SK-N-MC (cell line): ENCODE data around the gene GCG.

Source experiments
- DNase-seq: peaks from one replicate; pipeline ENCODE4 v3.0.0-alpha.2; 2011; ENCODE audit warnings: low read depth, low spot score
- H3K27ac ChIP-seq: fragments of 200-600 bp; sonication (generic); 2 replicates; pipeline ENCODE4 v1.5.1; 2016; ENCODE audit warnings: mixed run types
- H3K36me3 ChIP-seq: fragments of 200-600 bp; sonication (generic); 2 replicates; pipeline ENCODE4 v1.6.1; 2017; ENCODE audit warnings: antibody characterized with exemption, low read length, mixed read lengths; ENCODE audit not compliant: insufficient read depth
- H3K4me3 ChIP-seq: fragments of 200-600 bp; sonication (generic); 2 replicates; pipeline ENCODE4 v1.5.1; 2016
- H3K9ac ChIP-seq: fragments of 200-600 bp; sonication (generic); 2 replicates; pipeline ENCODE4 v1.8.0; 2017; ENCODE audit warnings: mixed run types, mixed read lengths; ENCODE audit not compliant: insufficient read length
- H3K9me3 ChIP-seq: fragments of 200-600 bp; sonication (generic); 2 replicates; pipeline ENCODE4 v1.6.1; 2017; ENCODE audit warnings: low read depth, mild to moderate bottlenecking, antibody characterized with exemption, low read length, moderate library complexity, mixed read lengths
- EZH2 ChIP-seq: fragments of 200-600 bp; sonication (generic); IDR thresholded peaks from one replicate; pipeline ENCODE4 v1.6.1; 2017; ENCODE audit warnings: antibody characterized with exemption
- FOXP2 ChIP-seq: optimal IDR thresholded peaks from 2 replicates; pipeline ENCODE3; 2011; ENCODE audit warnings: mild to moderate bottlenecking, moderate library complexity; ENCODE audit not compliant: insufficient read depth; ENCODE audit errors: extremely low read length, control extremely low read depth
- POLR2AphosphoS5 ChIP-seq: IDR thresholded peaks from 2 replicates; pipeline ENCODE4 v1.6.1; 2012; ENCODE audit warnings: mild to moderate bottlenecking, low read depth, low read length, borderline replicate concordance

Gene GCG

GRCh38 chr2:162184821-162185450 lies 32.9 kb upstream of the GCG start:
- Histone ChIP-seq H3K9me3 (no peaks in the 10 kb centered on the region), H3K4me3 (no peak overlapping the region), H3K27ac (no peak overlapping the region), H3K36me3 (no peaks in the 10 kb centered on the region), H3K9ac (no peak overlapping the region)
- TF ChIP-seq FOXP2 (no peak), EZH2 (no peak), POLR2AphosphoS5 (no peak)
- DNase-seq, result no peak

- DNase-seq, result no peak
- H3K9ac ChIP-seq, result no peak overlapping the region
- no peak overlapping the region for H3K4me3 ChIP-seq
- H3K27ac ChIP-seq, result no peak overlapping the region
- TF ChIP-seq FOXP2 (no peak), POLR2AphosphoS5 (no peak), EZH2 (no peak)
- H3K9me3 ChIP-seq, result no peaks in the 10 kb centered on the region
- H3K36me3 ChIP-seq, result no peaks in the 10 kb centered on the region
These were observed 32.3 kb upstream of the GCG start for GRCh38 chr2:162184359-162184758.

GRCh38 chr2:162182395-162182794 lies 30.3 kb upstream of the GCG start:
- Histone ChIP-seq H3K9ac (no peak overlapping the region), H3K4me3 (no peak overlapping the region), H3K9me3 (no peaks in the 10 kb centered on the region), H3K27ac (no peak overlapping the region), H3K36me3 (no peaks in the 10 kb centered on the region)
- TF ChIP-seq EZH2 (no peak), FOXP2 (no peak), POLR2AphosphoS5 (no peak)
- no peak for DNase-seq

- Histone ChIP-seq H3K9ac (no peak overlapping the region), H3K4me3 (no peak overlapping the region), H3K36me3 (no peaks in the 10 kb centered on the region), H3K27ac (no peak overlapping the region), H3K9me3 (no peaks in the 10 kb centered on the region)
- DNase-seq, result no peak
- TF ChIP-seq EZH2, result no peak
- TF ChIP-seq POLR2AphosphoS5, result no peak
- no peak for TF ChIP-seq FOXP2
These were observed 25.3 kb upstream of the GCG start for GRCh38 chr2:162177301-162177700.

- no peak overlapping the region for H3K27ac ChIP-seq
- no peaks in the 10 kb centered on the region for H3K9me3 ChIP-seq
- TF ChIP-seq POLR2AphosphoS5, result no peak
- no peak for TF ChIP-seq FOXP2
- no peak for TF ChIP-seq EZH2
- H3K9ac ChIP-seq, result no peak overlapping the region
- no peaks in the 10 kb centered on the region for H3K36me3 ChIP-seq
- no peak overlapping the region for H3K4me3 ChIP-seq
- no peak for DNase-seq
These were observed 23.7 kb upstream of the GCG start for GRCh38 chr2:162175714-162176113.

GRCh38 chr2:162174746-162175145 lies 22.7 kb upstream of the GCG start:
- no peak overlapping the region for H3K27ac ChIP-seq
- no peaks in the 10 kb centered on the region for H3K36me3 ChIP-seq
- no peak overlapping the region for H3K9ac ChIP-seq

GRCh38 chr2:162172802-162173370 lies 20.8 kb upstream of the GCG start:
- H3K27ac ChIP-seq, result no peak overlapping the region
- no peak for DNase-seq
- no peak overlapping the region for H3K9ac ChIP-seq
- TF ChIP-seq FOXP2, result no peak
- no peak for TF ChIP-seq POLR2AphosphoS5
- TF ChIP-seq EZH2, result no peak
- H3K9me3 ChIP-seq, result no peaks in the 10 kb centered on the region
- no peaks in the 10 kb centered on the region for H3K36me3 ChIP-seq
- no peak overlapping the region for H3K4me3 ChIP-seq

More at GRCh38 chr2:162174746-162175145, 22.7 kb upstream of the GCG start:
- TF ChIP-seq FOXP2 (no peak), POLR2AphosphoS5 (no peak), EZH2 (no peak)
- no peaks in the 10 kb centered on the region for H3K9me3 ChIP-seq
- no peak overlapping the region for H3K4me3 ChIP-seq
- DNase-seq, result no peak

- no peaks in the 10 kb centered on the region for H3K9me3 ChIP-seq
- H3K9ac ChIP-seq, result no peak overlapping the region
- no peak overlapping the region for H3K4me3 ChIP-seq
- TF ChIP-seq FOXP2 (no peak), POLR2AphosphoS5 (no peak), EZH2 (no peak)
- H3K36me3 ChIP-seq, result no peaks in the 10 kb centered on the region
- H3K27ac ChIP-seq, result no peak overlapping the region
- no peak for DNase-seq
These were observed 14.7 kb upstream of the GCG start for GRCh38 chr2:162166745-162167144.
